C1 segment of cervical spinal cord (tissue), 14 donors: ENCODE data around the gene BSND.
"Not testable (repeated sequence)": the region's sequence is repeated elsewhere in the genome, so short reads cannot be mapped to it uniquely, and the experiment has no call there.

ENCODE experiments used
- DNase-seq, 14 donors: peaks; one replicate each; lab custom pipeline; 2025; lab: John Stamatoyannopoulos, UW

Gene BSND

DNA sequence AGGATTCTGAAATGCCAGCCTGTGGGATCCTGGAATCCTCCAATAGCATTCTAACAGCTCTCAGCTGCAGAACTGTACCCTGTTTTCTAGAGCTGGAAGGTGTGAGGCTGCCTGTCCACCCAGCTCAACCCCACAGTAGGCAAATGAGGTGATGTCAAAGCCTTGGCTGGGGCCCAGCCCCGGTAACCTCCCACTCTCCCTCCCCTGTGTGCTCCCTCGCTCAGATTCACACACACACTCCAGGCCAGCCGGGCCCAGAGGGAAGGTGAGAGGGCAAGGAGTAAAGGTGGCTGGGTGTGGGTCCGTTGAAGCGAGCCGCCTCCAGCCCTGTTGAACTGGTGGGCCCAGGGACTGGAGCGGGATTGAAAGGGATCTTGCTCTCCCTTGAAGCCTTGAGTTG lies at the start of gene BSND:
Gene BSND, plus strand, starts transcription at position 257 of the 400 bp plus-strand sequence. CDS start 254 bp downstream, outside the sequence.
- DNase-seq, result no peak

DNA sequence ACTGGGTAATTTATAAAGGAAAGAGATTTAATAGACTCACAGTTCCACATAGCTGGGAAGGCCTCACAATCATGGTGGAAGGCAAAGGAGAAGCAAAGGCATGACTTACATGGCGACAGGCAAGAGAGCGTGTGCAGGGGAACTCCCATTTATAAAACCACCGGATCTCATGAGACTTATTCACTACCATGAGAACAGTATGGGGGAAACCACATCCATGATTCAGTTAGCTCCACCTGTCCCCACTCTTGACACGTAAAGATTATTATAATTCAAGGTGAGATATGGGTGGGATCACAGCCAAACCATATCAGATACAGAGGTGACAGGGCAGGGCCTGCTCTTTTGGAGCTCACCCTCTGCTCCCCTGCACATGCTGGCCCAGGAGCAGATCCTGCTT lies 49.7 kb upstream of the BSND start:
- DNase-seq, result no peak

DNA sequence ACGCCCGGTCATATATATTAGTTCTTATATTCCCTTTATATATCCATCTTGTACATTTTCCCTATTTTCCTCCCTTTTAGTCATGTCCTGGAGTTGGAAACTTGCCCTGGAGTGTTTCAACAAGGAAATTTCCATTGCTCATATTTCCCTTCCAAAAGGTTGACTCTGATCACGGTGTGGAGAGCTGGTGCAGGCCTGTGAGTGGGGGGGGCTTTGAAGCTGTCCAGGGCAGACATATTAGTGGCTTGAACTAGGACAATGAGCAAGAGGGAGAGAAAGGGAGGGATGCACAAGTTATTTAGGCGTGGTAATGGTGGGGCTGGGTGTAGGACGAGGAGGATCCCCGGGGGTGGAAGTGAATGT lies 48.7 kb upstream of the BSND start:
- peak in 1 of 14 donors; percentile 53 for DNase-seq

DNA sequence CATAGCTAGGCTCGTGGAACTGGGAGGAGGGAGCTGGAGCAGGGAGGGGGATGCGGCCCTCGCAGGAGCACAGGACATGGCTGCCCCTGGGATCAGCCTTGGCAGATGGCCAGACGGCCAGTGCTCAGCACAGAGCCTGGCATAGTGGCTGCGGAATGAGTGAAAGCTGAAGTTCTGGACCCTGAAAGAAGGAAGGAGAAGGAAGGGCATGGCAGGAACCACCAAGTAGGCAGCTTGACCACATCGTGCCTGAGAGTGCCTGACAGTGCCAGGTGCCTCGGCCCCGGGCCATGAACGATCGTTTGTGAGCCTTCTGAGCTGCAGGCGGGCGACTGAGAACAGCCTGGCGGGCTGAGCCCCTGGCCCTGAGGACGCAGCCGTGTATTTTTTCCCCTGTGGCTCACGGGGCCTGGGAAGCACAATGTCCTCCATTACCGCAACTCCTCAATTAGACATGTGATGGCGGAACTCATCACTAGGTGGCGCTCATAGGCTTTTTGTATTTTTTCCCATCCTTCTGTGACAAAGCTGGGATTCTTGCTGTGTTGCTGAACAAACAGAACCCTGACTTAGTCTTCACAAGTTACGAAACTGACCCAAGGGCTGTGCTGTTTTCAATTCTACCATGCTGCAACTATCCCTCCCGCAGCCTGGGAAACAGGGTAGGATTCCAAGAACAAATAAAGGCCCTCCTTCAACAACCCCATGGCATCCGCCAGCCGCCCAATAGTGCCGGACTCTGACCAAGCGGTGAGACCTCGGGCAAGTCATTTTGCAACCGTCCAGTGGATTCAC lies 48.2 kb upstream of the BSND start:
- DNase-seq, result peak in 13 of 14 donors; percentile 27 to 89 (median 75)

DNA sequence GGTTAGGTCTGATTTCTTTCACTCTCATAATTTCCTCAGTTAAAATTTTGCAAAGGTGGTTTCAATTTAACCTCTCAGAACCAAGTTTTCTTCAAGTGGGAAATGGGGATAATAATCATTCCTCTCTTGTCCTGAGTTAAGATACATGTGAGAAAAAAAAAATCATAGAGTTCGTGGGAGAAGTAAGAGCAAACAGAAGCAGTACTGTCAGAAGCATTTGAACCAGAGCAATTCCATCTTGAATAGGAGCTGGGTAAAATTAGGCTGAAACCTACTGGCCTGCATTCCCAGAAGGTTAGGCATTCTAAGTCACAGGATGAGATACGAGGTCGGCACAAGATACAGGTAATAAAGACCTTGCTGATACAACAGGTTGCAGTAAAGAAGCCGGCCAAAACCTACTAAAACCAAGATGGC lies 46.9 kb upstream of the BSND start:
- DNase-seq, result no peak

DNA sequence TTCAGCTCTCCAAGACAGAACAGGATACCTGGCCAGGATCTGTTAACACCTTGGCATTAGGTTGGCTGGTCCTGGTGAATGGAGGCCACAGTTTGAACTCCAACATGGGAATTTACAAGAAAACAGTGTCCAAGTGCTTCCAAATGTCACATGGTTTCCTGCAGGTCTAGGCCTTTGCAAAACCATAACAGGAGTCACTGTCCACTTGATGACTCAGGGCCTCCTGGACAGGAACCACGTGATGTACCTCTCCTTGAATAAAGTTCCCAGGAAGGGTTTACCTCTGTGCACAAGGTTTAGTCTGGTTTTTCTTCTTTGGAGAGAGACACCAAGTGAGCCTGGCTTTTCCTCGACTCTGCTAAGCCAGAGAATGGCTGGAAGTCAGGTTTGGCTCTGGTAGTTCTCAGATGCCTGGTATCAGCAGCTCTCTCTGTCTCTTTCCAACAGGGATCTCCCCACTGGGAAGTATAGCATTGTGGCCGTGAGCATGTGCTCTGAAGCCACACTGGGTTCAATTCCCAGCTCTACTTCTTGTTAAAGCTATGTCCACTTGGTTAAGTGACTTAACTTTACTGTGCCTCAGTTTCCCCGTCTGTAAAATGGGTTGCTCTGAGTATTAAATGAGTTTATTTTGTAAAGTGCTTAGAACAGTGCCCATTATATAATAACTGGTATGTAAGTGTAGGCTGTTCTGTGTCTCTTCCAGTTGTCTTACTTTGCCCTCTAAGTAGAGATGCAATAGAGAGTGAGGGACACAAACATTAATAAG lies 45.6 kb upstream of the BSND start:
- DNase-seq, result no peak

DNA sequence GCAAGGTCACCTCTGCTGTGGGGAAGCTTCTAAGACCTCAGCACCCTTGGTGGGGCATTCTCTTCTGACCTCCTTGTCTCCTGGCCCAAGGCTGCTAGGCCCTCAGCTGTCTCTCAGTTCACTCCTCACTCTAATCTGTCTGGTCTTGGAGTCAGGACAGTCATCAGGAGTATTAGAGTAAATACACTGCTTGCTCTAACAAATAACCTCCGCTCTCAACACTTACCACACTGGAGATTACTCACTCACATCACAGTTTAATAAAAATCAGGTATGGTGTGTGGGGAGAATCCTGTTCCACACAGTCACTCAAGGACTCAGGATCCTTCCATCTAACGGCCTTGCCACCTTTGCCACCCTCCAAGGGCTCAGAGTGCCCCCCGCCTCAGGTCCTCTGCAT lies 44.9 kb upstream of the BSND start:
- no peak for DNase-seq

DNA sequence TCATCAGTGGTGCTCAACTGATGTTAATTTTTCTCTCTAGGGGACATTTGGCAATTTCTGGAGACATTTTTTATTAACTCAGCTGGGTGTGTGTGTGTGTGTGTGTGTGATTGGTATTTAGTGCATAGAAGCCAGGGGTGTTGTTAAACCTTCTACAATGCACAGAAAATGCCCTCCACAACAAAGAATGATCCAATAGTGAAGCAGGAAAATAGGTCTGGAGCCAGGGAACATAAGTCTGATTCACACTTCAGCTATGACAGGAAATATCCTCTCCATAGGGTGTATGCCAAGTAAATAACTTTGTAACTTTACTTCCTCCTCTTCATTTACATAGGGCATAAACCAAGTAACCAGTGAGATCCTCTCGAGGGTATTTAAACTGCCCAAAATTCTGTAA lies 43.4 kb upstream of the BSND start:
- DNase-seq, result no peak

DNA sequence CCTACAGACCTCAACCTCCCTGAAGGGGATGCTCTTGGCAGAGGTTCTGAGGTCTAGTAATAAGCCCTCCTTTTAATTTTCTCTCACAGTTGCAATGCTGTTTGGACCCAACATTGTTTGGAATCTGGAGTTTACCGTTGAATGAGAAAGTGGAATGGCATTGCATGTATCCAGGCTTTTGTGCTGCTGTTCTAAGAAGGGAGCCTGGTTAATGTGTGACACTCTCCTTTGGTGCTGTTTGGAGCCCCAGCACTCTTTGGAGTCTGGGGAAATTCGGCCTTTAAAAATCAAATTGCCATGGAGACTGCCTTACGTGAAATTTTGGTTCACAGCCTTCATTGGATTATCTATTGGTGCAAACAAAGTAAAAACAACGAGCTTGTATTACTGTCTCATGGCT lies 42.0 kb upstream of the BSND start:
- no peak for DNase-seq

DNA sequence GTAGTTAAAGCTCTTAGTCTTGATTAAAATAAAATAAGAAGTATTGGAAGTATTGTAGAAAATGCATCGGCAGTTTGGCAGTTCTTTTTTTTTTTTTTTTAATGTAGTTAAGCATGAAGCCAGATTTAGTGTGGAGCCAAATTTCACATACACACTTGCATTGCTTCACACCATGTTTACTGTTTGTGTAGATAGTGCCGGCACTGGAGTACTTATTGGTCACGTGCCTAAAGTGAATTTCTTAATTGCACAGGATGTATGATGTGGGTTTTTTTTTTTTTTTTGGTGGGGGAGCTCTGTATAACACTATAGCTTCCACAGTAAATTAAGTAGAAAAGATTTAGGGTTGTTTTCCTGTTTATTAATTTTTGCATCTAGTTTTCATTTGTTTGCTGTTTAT lies 39.5 kb upstream of the BSND start:
- no peak for DNase-seq

DNA sequence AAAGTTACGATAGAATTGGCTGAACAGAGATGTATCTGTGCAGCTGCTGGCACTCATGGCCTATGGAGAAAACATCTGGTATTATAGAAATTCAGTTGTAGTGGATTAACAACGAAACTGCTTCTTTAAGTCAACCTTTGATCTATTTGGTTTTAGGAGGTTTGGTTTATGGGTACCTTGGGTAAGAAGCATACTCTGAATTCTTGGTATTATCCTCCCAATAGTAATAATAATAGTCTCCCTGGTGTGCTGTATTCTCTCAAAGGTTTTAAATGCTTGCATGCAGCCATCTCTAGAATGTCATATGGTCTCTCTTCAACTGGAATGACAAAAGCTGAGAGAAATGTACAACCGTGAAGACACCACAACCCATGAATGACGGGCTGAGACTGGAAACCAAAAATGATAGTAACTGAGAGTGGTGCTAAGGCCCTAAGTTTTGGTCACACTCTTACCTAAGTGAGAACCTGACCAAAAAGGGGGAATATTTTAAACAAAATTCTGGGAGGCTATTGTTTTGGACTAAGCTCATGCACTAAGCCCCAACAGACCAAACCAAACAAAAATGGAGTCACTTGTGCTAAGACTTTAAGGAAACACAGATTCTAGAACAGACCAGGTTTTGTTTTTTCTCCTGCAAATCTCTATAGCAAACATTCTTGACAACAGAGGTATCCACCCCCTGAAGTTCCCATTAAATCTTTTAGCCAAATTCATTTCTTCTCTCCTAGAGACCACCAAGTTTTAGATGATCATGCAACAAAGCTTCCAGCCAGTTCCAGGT lies 35.9 kb upstream of the BSND start:
- DNase-seq, result no peak

DNA sequence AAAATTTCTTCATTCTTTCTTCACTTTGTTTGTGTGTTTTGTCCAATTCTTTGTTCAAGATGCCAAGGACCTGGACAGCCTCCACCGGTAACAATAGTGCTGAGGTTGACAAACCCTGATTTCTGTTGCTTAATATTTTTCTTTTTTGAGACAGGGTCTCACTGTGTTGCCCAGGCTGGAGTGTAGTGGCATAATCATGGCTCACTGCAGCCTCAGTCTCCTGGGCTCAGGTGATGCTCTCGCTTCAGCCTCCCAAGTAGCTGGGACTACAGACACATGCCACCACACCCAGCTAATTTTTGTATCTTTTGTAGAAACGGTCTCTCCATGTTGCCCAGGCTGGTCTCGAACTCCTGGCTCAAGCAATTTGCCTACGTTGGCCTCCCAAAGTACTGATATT lies 34.9 kb upstream of the BSND start:
- DNase-seq, result not testable (repeated sequence)

DNA sequence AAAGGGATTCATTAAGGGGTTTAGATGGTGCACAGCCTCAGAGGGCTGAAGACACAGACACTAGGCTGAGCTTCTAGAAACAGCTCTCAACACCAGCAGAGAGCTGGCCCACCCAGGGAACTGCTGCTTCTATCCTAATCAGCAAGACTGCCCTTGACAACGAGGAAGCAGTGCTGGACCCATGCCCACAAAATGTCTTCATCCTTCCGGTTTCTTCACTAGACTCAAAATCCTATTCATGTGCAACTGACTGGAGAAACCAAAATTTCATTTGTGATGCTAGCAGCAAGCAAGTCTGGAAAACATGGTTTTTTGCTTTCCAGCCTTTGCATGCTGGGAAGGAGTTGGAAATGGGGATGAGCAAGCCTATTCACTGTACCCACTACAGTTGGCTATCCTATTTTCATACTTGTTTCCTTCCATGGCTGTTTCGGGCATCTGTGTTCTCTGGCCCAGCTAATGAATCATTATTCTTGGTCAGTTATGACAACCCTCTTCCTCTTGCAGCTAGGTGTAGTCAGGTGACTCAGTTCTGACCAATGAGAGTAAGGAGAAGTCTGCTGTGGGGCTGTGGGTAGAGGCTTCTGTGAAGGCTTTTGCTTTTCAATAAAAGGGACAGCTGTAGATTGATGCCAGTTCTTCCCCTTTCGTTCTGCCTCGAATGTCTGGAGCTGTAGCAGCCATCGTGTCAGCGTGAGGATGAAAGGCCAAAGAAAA lies 33.0 kb upstream of the BSND start:
- no peak for DNase-seq

DNA sequence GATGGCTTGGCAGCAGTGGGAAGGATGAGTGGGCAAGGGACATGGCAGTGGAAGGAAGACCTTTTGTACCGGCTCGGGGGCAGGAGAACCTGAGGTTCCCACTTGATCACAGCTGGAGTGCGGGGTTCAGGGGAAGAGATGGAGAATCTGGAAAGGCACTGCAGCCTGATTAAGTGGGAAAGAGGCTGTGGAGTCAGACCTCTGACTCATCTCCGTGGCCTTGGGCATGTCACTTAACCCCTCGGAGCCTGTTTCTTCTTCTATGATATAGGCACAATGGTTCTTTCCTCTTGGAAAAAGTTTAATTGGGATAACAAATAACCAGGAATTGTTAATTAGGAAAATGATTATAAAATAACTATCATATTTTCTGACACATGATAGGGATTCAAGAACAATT lies 31.4 kb upstream of the BSND start:
- no peak for DNase-seq

DNA sequence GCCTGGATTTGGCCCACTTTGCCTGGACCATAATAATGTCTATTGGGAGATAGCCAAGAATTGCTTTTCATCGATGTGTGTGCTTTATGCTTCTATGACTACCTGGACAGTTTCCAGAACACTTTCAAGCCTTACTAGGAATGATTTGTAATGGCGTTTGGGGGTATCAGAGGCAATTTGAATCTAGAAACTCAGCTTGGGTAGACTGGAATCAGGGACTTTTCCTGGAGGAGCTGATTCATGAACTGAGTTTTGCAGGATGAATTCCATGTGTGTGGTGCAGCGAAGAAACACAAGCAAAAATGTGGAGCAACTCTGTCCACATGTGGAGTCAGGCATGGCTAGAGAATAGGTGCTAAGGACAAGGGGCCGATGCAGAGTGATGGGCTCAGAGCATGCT lies 30.2 kb upstream of the BSND start:
- DNase-seq, result no peak

DNA sequence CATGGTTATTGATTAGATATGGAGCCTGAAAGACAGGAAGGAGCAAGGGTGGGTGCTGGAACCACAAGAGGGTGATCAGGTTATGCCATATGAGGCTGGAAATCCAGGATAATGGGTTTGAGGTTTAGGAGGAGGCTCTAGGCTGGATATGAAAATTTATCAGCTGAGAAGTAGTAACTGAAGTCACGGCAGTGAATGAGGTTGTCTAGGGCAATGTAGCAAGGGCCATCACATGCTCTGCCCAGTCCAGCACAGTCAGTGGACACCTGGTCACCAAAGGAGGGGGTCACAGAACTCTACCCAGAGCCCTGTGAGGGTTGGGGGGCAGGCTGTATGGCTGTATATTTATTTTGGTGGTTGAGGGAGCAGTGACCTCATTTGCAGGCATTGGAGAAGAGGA lies 28.9 kb upstream of the BSND start:
- no peak for DNase-seq

DNA sequence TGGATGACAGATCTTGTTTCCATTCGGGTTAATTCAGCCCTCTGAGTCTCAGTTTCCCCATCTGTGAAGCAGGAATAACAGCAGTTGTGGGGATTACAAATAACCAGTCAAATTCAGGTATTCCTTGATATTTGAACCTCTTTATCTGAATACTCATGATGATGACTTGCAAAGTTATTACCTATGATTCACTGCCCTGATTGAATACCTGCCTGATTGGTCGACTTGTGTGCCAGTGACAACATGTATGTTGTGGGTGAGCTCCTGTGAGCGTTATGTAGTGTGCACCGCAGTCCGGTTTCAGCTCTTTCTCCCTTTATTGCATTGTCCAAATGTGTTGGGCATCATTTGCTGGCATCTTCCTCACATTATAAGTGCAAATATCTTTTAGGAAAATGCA lies 27.8 kb upstream of the BSND start:
- no peak for DNase-seq

DNA sequence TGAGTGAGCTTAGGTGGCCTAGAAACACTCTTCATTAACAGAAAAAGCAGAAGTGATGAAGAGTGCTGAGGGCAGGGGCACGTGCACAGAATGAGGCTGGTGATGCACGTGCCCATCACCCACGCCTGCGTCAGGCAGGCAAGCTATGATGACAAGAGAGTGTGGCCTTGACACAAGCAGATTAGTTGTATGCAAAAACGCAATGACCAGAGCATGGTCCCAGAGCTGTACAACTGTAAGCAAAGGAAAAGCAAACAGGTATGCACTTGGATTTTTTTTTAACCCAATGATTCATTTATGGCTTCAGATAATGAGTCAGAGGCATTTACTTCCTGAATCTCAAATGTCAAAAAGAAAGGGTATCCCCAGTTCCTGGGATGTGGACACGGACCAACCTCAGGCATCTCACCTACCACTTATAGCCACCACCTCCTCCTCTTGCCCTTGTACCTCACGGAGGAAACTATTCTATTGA lies 27.4 kb upstream of the BSND start:
- no peak for DNase-seq

DNA sequence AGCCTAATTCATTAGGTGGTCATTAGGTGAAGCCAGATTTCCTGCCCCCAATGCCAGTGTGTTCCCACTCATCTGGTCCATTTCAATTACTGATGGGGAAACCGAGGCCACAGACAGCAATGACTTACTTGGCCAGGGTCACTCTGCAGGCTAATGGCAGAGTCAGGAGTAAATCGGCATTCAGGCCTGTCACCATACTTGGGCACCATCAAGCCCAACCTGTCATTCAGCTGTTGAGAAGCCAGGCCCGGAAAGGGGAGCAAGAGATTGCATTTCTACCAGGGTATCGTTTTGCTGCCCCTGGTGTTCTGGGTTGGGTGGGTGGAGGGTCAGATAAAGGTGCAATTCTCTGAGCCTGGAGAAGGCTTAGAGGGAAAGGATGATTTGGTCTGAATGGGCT lies 26.3 kb upstream of the BSND start:
- no peak for DNase-seq

DNA sequence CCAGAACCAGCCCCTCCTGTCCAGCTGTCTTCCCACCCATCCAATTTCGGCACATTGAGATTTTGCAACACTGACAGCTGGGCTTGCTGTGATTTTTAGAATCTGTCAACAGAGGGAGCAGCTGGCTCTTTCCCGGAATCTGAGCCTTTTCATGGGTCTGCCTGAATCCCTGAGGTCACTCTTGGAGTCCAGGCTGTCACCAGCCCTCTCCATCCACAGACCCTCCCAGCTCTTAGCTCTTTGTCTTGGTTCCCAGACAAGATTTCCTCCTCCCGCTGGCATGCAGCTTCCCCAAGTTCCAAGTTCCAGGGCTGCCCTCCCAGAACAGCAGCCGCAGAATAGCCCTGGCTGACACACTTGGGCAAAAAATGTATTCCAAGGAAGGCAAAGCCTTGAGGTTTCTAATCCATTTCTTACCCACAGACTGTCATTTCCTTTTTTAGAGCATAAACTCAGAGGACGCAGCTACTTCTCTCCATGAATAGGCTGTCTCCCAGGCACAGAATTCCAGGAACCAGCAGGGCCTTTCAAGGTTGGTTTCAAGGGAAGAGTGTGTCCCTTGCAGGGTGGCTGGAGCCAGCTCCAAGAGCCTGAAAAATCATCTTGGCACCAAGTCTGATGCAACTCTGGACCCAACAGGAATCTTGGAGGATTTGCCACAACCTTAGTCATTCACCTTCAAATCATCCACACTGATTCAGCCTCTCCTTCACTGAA lies 25.4 kb upstream of the BSND start:
- peak in 10 of 14 donors; percentile 23 to 87 (median 51) for DNase-seq
